ENCODE data around the gene TELO2.

The TELO2 gene

GRCh38 chr16:1498899-1499676, 5.9 kb downstream of the TELO2 start:
- DNase-seq (ENCODE audit: low spot score), result no peak

GRCh38 chr16:1499756-1500464, 6.8 kb downstream of the TELO2 start:
- no peak for DNase-seq (ENCODE audit: low spot score)

DNA sequence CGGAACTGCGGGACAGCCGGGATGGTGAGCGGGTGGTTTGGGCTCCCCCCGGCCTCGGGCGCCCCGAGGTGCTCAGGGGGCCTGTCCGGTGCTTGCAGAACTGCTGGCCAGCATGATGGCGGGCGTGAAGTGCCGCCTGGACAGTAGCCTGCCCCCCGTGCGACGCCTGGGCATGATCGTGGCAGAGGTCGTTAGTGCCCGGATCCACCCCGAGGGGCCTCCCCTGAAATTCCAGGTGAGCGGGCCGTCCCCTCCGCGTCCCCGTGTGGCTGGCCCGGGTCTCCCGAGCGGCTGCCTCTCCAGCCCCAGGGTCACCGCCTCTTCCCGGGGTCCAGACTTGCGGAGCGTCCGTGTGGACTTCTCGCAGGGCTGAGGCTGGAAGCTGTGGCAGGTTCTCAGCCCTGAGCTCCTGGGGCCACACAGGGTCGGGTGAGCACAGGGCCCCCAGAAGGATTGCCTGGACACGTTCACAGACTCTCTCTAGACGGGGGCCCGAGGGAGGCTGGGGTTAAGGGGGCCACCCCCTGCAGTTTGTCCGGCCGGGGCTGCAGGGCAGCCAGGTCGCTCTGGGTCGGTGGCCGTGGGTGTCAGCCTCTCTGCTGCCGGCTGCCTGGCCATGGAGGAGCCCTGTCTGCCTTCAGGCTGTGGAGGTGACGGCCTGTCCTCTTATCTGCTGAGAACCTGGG, 7.4 kb downstream of the TELO2 start:
- no peak for DNase-seq (ENCODE audit: low spot score)

GRCh38 chr16:1501630-1502029, 8.5 kb downstream of the TELO2 start:
- no peak for DNase-seq (ENCODE audit: low spot score)

DNA sequence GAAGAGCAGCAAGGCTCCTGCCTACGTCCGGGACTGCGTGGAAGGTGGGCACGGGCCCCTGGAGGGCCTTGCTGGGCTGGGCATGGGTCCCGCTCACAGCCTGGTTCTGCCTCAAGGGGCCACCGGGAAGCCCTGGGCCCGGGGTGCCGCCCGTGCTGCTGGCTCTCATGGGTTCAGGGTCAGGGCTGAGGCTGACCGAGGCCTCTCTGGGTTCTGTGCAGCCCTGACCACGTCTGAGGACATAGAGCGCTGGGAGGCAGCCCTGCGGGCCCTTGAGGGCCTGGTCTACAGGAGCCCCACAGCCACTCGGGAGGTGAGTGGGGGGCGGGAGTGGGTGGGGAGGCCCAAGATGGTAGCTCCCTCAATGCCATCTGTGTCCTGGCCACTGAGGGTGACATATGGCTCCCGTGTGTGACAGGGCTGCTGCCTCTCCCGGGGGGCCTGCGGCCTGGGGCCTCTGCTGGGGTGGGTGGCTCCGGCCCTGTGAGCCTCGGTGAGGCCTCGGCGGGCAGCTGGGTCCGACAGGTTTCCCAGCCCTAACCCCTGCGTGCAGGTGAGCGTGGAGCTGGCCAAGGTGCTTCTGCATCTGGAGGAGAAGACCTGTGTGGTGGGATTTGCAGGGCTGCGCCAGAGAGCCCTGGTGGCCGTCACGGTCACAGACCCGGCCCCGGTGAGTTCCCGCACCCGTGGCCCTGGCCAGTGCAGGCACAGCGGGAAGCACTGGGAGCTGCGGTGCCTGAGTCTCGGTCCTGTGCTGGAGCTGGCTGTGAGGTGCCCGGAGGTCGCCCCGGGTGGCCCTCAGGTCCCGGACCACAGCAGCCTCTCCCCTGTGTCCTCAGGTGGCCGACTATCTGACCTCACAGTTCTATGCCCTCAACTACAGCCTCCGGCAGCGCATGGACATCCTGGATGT, 9.2 kb downstream of the TELO2 start:
- DNase-seq (ENCODE audit: low spot score), result no peak

DNA sequence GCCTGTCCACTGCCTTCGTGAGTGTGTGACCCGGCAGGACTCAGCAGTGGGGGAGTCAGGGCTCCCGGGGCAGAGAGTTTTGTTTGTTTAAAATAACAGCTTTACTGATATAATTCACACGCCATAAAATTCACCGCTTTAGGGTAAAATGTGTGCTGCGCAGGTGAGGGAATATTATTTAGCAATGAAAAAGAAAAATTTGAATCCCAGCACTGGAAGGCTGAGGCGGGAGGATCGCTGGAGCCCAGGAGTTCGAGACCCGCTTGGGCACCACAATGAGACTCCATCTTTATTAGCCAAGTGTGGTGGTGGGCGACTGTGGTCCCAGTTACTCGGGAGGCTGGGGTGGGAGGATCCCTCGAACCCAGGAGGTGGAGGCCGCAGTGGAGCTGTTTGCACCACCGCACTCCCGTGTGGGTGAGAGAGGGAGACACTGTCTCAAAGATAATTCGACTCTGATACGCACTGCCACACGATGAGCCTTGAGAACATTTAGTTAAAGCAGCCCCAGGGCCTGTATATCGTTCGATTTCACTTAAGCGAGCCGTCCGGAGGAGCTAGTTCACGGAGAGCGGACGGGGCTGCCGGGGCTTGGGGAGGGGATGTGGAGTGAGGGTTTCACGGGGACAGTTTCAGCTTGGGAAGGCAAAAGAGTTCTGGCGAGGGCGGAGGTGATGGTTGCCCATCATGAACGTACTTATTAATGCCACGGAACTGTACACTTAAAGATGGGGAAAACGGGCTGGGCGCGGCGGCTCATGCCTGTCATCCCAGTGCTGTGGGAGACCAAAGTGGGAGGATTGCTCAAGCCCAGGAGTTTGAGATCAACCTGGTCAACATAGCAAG, 10.2 kb downstream of the TELO2 start:
- DNase-seq (ENCODE audit: low spot score), result no peak

DNA sequence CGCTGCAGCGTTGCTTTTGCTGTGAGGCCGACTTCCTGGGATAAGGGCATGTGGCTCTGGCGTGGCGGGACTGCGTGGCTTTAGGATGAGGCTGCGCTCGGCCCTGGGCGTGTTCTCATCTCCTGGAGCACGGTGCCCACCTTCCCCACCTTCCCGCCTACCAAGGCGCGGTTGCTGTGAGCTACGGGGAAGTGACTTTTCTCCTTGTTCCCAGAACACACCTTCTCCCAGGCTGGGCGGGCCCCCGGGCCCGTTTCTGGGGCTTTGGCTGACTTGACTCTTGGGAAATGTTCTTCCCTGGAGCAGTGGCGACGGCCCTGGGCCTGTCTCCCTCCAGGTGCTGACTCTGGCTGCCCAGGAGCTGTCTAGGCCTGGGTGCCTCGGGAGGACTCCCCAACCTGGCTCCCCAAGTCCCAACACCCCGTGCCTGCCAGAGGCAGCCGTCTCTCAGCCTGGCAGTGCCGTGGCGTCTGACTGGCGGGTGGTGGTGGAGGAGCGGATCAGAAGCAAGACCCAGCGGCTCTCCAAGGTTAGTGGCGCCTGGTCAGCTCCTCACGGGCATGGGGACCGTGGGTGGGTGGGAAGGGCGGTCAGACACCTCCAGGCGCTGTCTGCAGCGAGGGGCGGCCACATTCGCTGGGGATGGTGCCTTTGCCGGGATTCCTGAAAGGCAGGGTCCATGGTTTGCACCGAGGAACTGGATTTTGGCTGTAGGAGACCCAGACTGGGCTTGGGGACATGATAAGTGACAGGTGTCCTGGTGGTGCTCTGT, 12.1 kb downstream of the TELO2 start:
- DNase-seq (ENCODE audit: low spot score), result no peak

DNA sequence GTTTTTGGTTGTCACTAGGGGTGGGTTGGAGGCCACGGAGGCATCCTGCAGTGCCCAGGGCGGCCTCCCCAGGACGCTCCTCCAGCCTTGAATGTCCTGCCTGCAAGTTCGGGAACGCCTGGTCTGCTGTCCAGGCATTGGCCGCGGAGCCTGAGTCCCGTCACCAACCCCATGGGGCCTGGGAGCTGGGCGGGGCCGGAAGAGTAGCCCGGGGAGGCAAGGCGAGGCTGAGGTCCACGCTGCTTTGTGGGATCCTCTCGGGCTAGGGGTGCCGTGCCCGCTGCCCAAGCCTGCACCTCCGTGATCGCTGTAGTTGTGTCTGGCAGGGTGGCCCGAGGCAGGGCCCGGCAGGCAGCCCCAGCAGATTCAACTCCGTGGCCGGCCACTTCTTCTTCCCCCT, 12.8 kb downstream of the TELO2 start:
- DNase-seq (ENCODE audit: low spot score), result no peak

- peak; percentile 43 for DNase-seq (ENCODE audit: low spot score)
Measured at GRCh38 chr16:1506494-1507213, 13.5 kb downstream of the TELO2 start.

DNA sequence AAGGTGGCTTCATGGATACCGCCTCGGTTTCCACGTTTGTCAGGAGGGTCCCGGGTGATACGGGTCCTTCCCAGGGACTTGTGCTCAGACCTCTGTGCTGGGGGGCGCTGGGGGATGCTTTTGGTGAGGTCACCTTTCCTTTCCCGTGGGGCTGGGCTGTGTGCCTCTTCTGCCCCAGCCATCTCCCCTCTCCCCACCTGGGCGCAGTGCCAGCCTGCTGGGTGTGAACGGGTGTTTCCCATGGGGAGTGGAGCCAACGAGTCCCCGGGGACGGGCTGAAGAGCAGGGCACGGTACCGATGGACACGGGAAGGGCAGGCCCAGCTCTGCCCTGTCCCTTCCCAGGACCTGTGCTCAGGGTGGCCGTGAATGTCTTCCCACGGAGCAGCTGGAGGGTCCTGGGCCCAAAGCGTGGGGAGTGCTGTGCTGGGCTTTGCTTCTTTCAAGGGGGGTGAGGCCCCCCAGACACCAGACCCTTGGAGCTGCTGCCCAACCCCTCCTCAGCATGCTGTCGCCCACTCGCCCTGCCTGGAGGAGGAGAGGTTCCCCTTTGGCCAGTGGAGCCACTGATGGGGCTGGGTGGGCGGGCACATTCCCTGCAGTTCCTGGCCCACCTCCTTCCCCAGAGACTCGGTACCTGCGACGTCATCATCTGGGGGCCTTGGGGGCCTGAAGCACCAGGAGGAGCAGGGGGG, 15.5 kb downstream of the TELO2 start:
- DNase-seq (ENCODE audit: low spot score), result no peak

DNA sequence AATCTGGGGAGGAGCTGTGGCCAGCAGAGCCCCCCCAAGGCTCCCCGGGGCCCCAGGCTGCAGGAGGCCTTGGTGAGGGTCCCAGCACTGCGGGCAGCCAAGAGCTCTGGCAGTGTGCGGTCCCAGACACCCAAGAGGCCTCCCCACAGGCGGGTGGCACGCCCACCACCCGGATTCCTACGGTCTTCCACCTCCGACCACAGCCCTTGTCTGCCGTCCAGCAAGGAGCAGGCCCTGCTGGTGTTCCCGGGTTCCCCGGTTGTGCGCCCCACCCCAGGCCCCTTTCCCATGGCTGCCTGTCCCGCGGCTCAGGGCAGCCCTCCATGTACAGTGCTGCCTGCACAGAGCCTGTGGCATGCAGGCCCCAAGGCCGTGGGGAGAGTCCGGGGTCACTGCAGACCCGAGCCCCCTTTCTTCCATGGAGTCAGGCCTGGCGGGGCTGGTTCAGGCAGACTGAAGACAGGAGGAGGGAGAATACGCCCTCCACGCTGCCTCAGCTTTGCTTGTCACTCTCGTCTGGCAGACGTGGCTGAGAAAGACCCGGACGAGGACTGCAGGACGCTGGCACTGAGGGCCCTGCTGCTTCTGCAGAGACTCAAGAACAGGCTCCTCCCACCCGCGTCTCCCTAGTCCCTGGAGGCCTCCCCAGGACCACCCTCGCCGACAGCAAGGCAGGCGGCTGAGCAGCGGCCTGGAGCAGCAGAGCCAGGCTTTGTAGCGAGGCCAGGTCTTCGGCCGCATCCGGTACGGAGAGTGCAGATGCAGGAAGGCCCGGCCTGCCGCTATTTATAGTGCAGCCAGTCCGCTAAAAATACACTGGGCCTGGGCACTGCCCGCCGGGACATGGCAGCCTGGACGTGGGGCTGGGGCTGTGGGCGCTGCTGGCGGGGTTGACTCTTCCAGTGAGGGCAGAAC, 16.4 kb downstream of the TELO2 start:
- DNase-seq (ENCODE audit: low spot score), result peak; percentile 86

GRCh38 chr16:1510272-1510671, 17.1 kb downstream of the TELO2 start:
- DNase-seq (ENCODE audit: low spot score), result no peak

- no peak for DNase-seq (ENCODE audit: low spot score)
Measured at GRCh38 chr16:1510941-1511351, 17.8 kb downstream of the TELO2 start.

GRCh38 chr16:1511662-1512569, 18.8 kb downstream of the TELO2 start:
- no peak for DNase-seq (ENCODE audit: low spot score)

DNA sequence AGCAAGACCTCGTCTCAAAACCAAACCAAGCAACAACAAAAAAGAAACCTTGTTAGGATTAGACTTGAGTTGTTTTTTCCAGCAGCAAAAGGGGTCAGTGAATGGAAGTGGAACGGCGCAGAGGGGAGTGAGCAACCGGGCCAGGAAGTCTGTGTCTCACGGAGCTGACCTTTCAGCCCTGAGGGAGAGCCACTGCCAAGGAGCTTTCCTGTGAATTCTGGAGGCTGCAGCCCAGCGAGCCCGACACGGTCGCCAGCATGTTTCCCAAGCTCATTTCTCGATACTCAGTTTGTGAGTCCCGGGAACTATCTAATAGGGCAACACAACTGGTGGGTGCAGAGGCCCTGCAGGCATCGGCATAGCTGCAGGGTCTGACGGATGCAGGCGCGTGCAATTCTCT, 19.6 kb downstream of the TELO2 start:
- DNase-seq (ENCODE audit: low spot score), result no peak

- no peak for DNase-seq (ENCODE audit: low spot score)
Measured at GRCh38 chr16:1514507-1514906, 21.3 kb downstream of the TELO2 start.

DNA sequence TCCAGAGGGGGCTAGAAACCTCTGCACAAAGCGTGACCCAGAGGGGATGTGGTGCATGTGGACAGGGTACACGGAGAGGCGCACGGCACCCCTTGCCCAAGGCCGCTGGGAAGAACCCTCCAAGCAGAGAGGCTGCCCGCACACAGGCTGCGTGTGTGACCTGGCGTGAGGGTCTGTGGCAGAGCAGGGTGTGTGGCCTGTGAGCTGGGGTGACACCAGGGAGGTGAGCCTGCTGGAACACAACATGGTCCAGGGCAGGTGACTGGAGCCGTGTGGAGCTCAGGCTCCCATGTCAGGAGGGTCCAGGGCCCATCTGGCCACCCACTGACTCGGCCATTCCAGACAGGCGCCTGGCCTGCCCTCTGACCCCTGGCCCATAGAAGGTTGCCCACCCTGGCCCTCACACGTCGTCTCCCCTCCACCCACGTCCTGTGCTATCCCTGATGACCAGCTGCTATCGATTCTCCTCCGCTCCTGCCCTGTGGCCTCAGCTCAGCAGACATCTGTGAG, 25.5 kb downstream of the TELO2 start:
- DNase-seq (ENCODE audit: low spot score), result no peak

All from cerebellar cortex (tissue), 1 donor.